Psoas muscle (tissue), 8 donors: ENCODE measurements around the gene DNMT3A. TPM values are rescaled to one million over a fixed set of nuclear protein-coding genes. Genes with fewer than 3 reads are reported as not detected.

Source experiments
- ATAC-seq, 4 donors: fragments of 200-7000 bp; cut with Tn5 transposase; one replicate each; pipeline ENCODE4 v1.9.1; 2020; ENCODE audit warnings: moderate library complexity in 3 of 4, mild to moderate bottlenecking in 2 of 4
- DNase-seq, 2 donors: peaks; one replicate each; pipeline ENCODE4 v3.0.0-alpha.2; 2020
- H3K27ac ChIP-seq: fragments of 200-600 bp; one replicate; pipeline ENCODE4 v1.8.0; 2022
- H3K27me3 ChIP-seq, 3 donors: fragments of 200-600 bp in 1 of 3; one replicate each; pipeline versions ENCODE4 v1.6.1 to v1.8.0; 2013 to 2022; ENCODE audit warnings: low read length in 2 of 3, mild to moderate bottlenecking in 2 of 3, moderate library complexity in 1 of 3; ENCODE audit not compliant: insufficient read depth in 3 of 3
- H3K36me3 ChIP-seq, 2 donors: fragments of 200-600 bp in 1 of 2; one replicate each; pipeline versions ENCODE4 v1.6.1 to v1.8.0; 2013 to 2022; ENCODE audit warnings: low read depth in 1 of 2, mild to moderate bottlenecking in 1 of 2, moderate library complexity in 1 of 2; ENCODE audit not compliant: insufficient read depth in 1 of 2
- H3K4me1 ChIP-seq: fragments of 200-600 bp; one replicate; pipeline ENCODE4 v1.8.0; 2022
- H3K4me3 ChIP-seq: fragments of 200-600 bp; one replicate; pipeline ENCODE4 v1.8.0; 2022; ENCODE audit warnings: mild to moderate bottlenecking
- H3K9me3 ChIP-seq: fragments of 200-600 bp; one replicate; pipeline ENCODE4 v1.8.0; 2022
- WGBS, 3 donors: extraction: QIAGEN DNeasy Blood & Tissue Kit; methylation state at CpG; one replicate each; pipeline versions ENCODE4 v1.1.6 to v1.1.7; 2013; 5-methylcytosine and 5-hydroxymethylcytosine counted together
- intact Hi-C, 2 donors: fragments of 100-400 bp; cut with DNase I; formaldehyde crosslinking; loops; one replicate each; pipeline versions ENCODE4 v1.11.0 to v1.14.2; 2022
- polyA plus RNA-seq, 3 donors: library from polyadenylated mRNA; stranded (reverse); fragments of 200-250 nt; gene quantifications; one replicate each; pipeline ENCODE4 v1.2.3, GENCODE V29; 2013
- total RNA-seq, 4 donors: library from RNA; stranded (reverse); fragmentation: NEBNext Ultra II Directional in 2 of 4; extraction: Animal tissue kit (Norgen Biotek cat#: 25700) in 2 of 4; gene quantifications; one replicate each; pipeline versions ENCODE4 v1.2.1 to v1.2.4, GENCODE V29; 2021 to 2023
- TF ChIP-seq, protein P1 (sequence below): fragments of 200-600 bp; IDR thresholded peaks from one replicate; pipeline ENCODE4 v1.8.0; 2022; ENCODE audit warnings: antibody characterized with exemption
- donor health status: healthy with polysubstance abuse.
- donor health status: DM: no; HTN: no; CAD: no; lungs with moderate emphysema.
- donor health status: Bipolar disorder and iron deficiency.
- donor health status: healthy.
- donor health status: DM: yes; HTN: yes; CAD: no.
- donor health status: DM: no; HTN: no; CAD: no.
- donor health status: DM: no; HTN: no; CAD: no.
- donor health status: DM: yes; HTN: yes; CAD: no.

DNMT3A gene
- total and polyA plus RNA-seq, 7 donors, result 7.1 to 26.2 (median 20.6) TPM

DNA sequence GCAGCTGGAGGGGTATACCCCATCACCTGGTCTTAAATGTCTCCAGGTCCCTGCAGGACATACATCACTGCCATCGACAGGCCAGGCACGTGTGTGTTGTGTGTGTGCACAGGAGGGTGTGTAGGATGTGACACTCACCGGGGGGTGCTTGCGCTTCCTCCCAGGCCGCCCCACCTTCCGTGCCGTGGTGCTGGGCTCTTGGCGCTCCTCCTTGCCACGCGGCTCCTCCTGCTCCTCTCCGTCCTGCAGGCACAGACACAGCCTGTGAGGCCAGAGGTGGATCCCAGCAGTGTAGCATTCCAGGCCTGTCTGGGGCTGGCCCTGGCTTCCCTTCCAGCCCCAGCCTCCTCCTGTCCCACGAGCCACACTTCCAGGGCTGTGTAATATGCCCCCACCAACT is 41.7 kb downstream of the DNMT3A start:
- H3K36me3 ChIP-seq, result peaks cover 0 to 23% of the 10 kb centered on the region in 2 donors
- no peaks in the 10 kb centered on the region for H3K9me3 ChIP-seq
- TF ChIP-seq, protein P1, sequence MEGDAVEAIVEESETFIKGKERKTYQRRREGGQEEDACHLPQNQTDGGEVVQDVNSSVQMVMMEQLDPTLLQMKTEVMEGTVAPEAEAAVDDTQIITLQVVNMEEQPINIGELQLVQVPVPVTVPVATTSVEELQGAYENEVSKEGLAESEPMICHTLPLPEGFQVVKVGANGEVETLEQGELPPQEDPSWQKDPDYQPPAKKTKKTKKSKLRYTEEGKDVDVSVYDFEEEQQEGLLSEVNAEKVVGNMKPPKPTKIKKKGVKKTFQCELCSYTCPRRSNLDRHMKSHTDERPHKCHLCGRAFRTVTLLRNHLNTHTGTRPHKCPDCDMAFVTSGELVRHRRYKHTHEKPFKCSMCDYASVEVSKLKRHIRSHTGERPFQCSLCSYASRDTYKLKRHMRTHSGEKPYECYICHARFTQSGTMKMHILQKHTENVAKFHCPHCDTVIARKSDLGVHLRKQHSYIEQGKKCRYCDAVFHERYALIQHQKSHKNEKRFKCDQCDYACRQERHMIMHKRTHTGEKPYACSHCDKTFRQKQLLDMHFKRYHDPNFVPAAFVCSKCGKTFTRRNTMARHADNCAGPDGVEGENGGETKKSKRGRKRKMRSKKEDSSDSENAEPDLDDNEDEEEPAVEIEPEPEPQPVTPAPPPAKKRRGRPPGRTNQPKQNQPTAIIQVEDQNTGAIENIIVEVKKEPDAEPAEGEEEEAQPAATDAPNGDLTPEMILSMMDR, result no peak
- no peaks in the 10 kb centered on the region for H3K27me3 ChIP-seq
- ATAC-seq (no peak), DNase-seq (no peak)
- no peak overlapping the region for H3K27ac ChIP-seq
- 85 to 93% (median 89%) methylated on average over 12 of the region's 12 CpGs for WGBS, 3 donors
- no peak overlapping the region for H3K4me3 ChIP-seq
- H3K4me1 ChIP-seq, result peaks cover 43% of the 10 kb centered on the region
- intact Hi-C loops, result loop anchor here (5.0 kb wide), 1 partner anchor 37 kb away; no protein-coding TSS in a partner anchor

DNA sequence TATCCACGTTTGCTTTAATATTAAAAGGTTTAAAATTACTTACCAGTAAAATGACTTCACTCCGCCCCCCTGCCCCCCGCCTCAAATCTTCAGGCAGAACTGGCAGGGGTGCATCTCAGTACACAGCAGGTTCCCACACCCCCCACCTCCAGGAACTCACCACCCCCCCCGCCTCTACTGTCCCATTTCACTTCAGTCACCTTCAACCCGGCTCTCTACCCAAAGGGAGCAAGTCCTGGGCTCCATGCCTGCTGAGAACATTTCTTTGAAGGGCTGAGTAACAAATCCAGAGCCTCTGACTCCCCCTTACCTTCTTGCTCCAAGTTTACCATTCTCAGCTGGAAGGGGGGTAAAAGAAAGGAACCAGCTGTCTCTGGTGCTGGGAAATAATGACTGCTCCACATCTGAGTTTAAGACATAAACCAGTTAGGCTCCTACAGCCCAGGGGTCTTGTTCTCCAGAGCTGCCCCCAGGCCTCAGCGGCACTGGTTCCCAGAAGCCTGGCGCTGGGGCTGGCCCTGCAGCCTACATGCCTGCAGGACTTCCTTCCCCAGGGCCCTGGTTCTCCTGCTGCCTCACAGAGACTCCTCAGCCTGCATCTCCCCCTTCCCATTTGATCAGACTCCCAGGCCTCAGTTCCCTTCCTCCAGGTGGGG is 42.8 kb downstream of the DNMT3A start:
- Histone ChIP-seq H3K27ac (peak overlapping the region; percentile 16), H3K4me1 (peaks cover 43% of the 10 kb centered on the region), H3K27me3 (no peaks in the 10 kb centered on the region), H3K4me3 (no peak overlapping the region), H3K36me3 (peaks cover 0 to 23% of the 10 kb centered on the region in 2 donors), H3K9me3 (no peaks in the 10 kb centered on the region)
- 75 to 82% (median 77%) methylated on average over 7 of the region's 7 CpGs for WGBS, 3 donors
- intact Hi-C loops, result no loop called here
- ATAC-seq (no peak), DNase-seq (no peak)
- TF ChIP-seq, protein P1, result no peak

DNA sequence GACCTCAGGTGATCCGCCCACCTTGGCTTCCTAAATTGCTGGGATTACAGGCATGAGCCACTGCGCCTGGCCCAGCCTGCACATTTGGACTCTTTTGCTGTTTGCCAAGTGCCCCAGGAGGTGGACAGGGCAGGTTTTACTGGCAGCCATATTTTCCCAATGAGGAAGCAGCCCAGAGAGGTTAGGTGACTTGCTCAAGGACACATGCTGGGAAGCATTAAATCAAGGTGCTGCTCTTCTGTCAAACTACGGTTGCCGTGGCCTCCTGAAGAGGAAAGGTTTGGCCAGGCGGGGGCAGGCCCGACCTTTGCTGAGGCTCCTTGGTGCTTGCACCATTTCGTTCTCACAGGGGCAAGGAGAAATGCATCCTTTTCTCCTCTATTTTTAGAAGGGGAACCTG is 44.0 kb downstream of the DNMT3A start:
- Histone ChIP-seq H3K27me3 (no peaks in the 10 kb centered on the region), H3K27ac (peak overlapping the region; percentile 97), H3K4me3 (no peak overlapping the region), H3K9me3 (no peaks in the 10 kb centered on the region), H3K4me1 (peaks cover 42% of the 10 kb centered on the region), H3K36me3 (peaks cover 0 to 18% of the 10 kb centered on the region in 2 donors)
- TF ChIP-seq, protein P1, result peak; percentile 12
- DNase-seq, result no peak
- intact Hi-C loops, result no loop called here
- 42 to 62% (median 46%) methylated on average over 7 of the region's 7 CpGs for WGBS, 3 donors
- no peak for ATAC-seq

DNA sequence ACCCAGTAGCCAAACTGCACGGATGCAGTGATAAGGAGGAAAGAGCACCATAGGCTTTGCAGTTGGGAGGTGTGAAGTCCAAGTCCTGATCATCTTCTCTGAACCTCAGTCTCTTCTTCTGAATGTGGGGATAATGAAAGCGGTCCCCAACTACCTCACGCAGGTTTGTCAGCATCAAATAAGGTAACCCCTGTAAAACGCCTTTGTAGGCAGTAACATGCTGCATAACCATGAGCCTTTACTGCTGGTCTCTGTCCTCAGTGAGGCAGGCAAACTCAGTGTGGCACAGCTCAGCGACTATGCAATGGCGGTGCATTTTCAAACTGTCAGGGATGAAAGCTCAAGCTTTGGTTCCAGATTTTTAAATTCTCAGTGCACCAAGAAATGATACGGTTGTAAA is 46.1 kb downstream of the DNMT3A start:
- TF ChIP-seq, protein P1, result no peak
- H3K36me3 ChIP-seq, result peaks cover 0 to 18% of the 10 kb centered on the region in 2 donors
- no peaks in the 10 kb centered on the region for H3K9me3 ChIP-seq
- intact Hi-C loops, result no loop called here
- DNase-seq (no peak), ATAC-seq (no peak)
- H3K4me3 ChIP-seq, result peak overlapping the region; percentile 53
- peaks cover 50% of the 10 kb centered on the region for H3K4me1 ChIP-seq
- WGBS, 3 donors, result 65 to 69% (median 66%) methylated on average over 7 of the region's 7 CpGs
- H3K27ac ChIP-seq, result peak overlapping the region; percentile 97
- no peaks in the 10 kb centered on the region for H3K27me3 ChIP-seq
